Trophoblast cell (in vitro differentiated cells and primary cell): ENCODE data around the gene HMCN2.

Experiments used
- DNase-seq, 2 donors: peaks; one replicate each; pipeline ENCODE4 v3.0.0-alpha.2; 2016
- H2AFZ ChIP-seq: 2 replicates; pipeline ENCODE4 v1.6.1; 2013; ENCODE audit warnings: low read length, moderate library complexity, mild to moderate bottlenecking; ENCODE audit not compliant: insufficient read depth, poor library complexity
- H2AK5ac ChIP-seq: 2 replicates; pipeline ENCODE4 v1.6.1; 2013; ENCODE audit warnings: mild to moderate bottlenecking, low read length
- H2BK120ac ChIP-seq: 2 replicates; pipeline ENCODE4 v1.6.1; 2013; ENCODE audit warnings: low read length, mild to moderate bottlenecking, moderate library complexity; ENCODE audit not compliant: insufficient read depth, poor library complexity
- H2BK12ac ChIP-seq: 2 replicates; pipeline ENCODE4 v1.6.1; 2013; ENCODE audit warnings: mild to moderate bottlenecking, low read length, moderate library complexity
- H2BK5ac ChIP-seq: 2 replicates; pipeline ENCODE4 v1.6.1; 2013; ENCODE audit warnings: low read length, low read depth, moderate library complexity, mild to moderate bottlenecking; ENCODE audit not compliant: poor library complexity
- H3K14ac ChIP-seq: 2 replicates; pipeline ENCODE4 v1.6.1; 2013; ENCODE audit warnings: mild to moderate bottlenecking, low read length
- H3K18ac ChIP-seq: 2 replicates; pipeline ENCODE4 v1.6.1; 2013; ENCODE audit warnings: mild to moderate bottlenecking, low read length
- H3K23ac ChIP-seq: 2 replicates; pipeline ENCODE4 v1.6.1; 2013; ENCODE audit warnings: low read length
- H3K27ac ChIP-seq: 2 replicates; pipeline ENCODE4 v1.5.1; 2013; ENCODE audit warnings: low read depth, mild to moderate bottlenecking, inconsistent platforms, low read length, moderate library complexity
- H3K27me3 ChIP-seq: 2 replicates; pipeline ENCODE4 v1.6.1; 2013; ENCODE audit warnings: inconsistent platforms, mild to moderate bottlenecking, low read length, moderate library complexity; ENCODE audit not compliant: insufficient read depth
- H3K36me3 ChIP-seq, 2 experiments: 1 replicate in 1 of 2; 2 replicates in 1 of 2; pipeline ENCODE4 v1.6.1; 2013; ENCODE audit warnings: low read length in 2 of 2, mild to moderate bottlenecking in 2 of 2, moderate library complexity in 1 of 2; ENCODE audit not compliant: insufficient read depth in 2 of 2, control insufficient read depth in 1 of 2
- H3K4ac ChIP-seq: 2 replicates; pipeline ENCODE4 v1.6.1; 2013; ENCODE audit warnings: low read depth, mild to moderate bottlenecking, low read length, moderate library complexity
- H3K4me1 ChIP-seq, 2 experiments: 1 replicate in 1 of 2; 2 replicates in 1 of 2; pipeline ENCODE4 v1.6.1; 2013; ENCODE audit warnings: low read length in 2 of 2, mild to moderate bottlenecking in 2 of 2, moderate library complexity in 1 of 2; ENCODE audit not compliant: insufficient read depth in 2 of 2, control insufficient read depth in 1 of 2
- H3K4me2 ChIP-seq: 2 replicates; pipeline ENCODE4 v1.6.1; 2013; ENCODE audit warnings: inconsistent platforms, mild to moderate bottlenecking, low read length, moderate library complexity
- H3K4me3 ChIP-seq: 2 replicates; pipeline ENCODE4 v1.5.1; 2013; ENCODE audit warnings: mild to moderate bottlenecking, low read depth, low read length, inconsistent platforms
- H3K79me1 ChIP-seq: one replicate; pipeline ENCODE4 v1.6.1; 2013; ENCODE audit warnings: low read length
- H3K79me2 ChIP-seq: 2 replicates; pipeline ENCODE4 v1.6.1; 2013; ENCODE audit warnings: low read length, mild to moderate bottlenecking; ENCODE audit not compliant: control insufficient read depth, insufficient read depth, poor library complexity
- H3K9ac ChIP-seq: 2 replicates; pipeline ENCODE4 v1.6.1; 2013; ENCODE audit warnings: mild to moderate bottlenecking, low read length
- H3K9me3 ChIP-seq: 2 replicates; pipeline ENCODE4 v1.6.1; 2013; ENCODE audit warnings: low read depth, mild to moderate bottlenecking, control low read depth, inconsistent platforms, low read length; ENCODE audit not compliant: insufficient read depth
- H4K12ac ChIP-seq: 2 replicates; pipeline ENCODE4 v1.6.1; 2013; ENCODE audit warnings: low read depth, mild to moderate bottlenecking, low read length, moderate library complexity
- H4K8ac ChIP-seq: 2 replicates; pipeline ENCODE4 v1.6.1; 2013; ENCODE audit warnings: low read depth, mild to moderate bottlenecking, low read length, moderate library complexity
- H4K91ac ChIP-seq: one replicate; pipeline ENCODE4 v1.6.1; 2013; ENCODE audit warnings: low read depth, mild to moderate bottlenecking, low read length, moderate library complexity
- whole genome bisulfite sequencing: extraction: QIAGEN DNeasy Blood & Tissue Kit; methylation state at CpG from one replicate; pipeline ENCODE4 v1.1.7; 2013; ENCODE audit warnings: missing lambda C conversion rate; ENCODE audit not compliant: insufficient read length, insufficient coverage; ENCODE audit errors: extremely low coverage; 5-methylcytosine and 5-hydroxymethylcytosine counted together

Gene HMCN2

GRCh38 chr9:130243015-130243881, 22.3 kb upstream of the HMCN2 start:
- peak overlapping the region; percentile 15 for H2AK5ac ChIP-seq

DNA sequence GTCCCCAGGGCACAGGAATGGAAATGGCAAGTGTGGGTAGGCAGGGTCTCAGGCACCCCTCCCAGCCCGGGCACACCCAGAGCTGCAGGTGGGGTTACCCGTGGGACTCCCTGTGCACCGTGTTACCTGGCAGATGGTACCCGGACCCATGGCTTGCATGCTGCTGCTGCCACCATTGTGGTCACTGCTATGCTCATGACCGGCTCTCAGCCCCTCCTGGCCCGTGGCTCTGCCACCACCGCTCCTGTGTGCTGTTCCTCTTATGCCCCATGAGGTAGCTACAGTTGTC, 21.7 kb upstream of the HMCN2 start:
- Histone ChIP-seq H3K27ac (no peak overlapping the region), H3K4me1 (peaks cover 0 to 2% of the 10 kb centered on the region in 2 experiments), H3K4me2 (no peak overlapping the region), H3K23ac (no peak overlapping the region), H2BK120ac (no peak overlapping the region), H3K27me3 (no peaks in the 10 kb centered on the region), H2AFZ (no peak overlapping the region), H2AK5ac (no peak overlapping the region), H2BK12ac (no peak overlapping the region), H3K9ac (no peak overlapping the region), H3K4ac (no peak overlapping the region), H3K18ac (no peak overlapping the region), H3K4me3 (no peak overlapping the region), H3K14ac (no peak overlapping the region), H3K79me1 (no peaks in the 10 kb centered on the region), H3K9me3 (no peaks in the 10 kb centered on the region), H3K79me2 (no peaks in the 10 kb centered on the region), H4K91ac (no peak overlapping the region), H3K36me3 (no peaks in the 10 kb centered on the region), H2BK5ac (no peak overlapping the region), H4K12ac (no peak overlapping the region), H4K8ac (no peak overlapping the region)
- WGBS, result no CpG with 5 or more reads among the region's 7 CpGs
- no peak for DNase-seq

More at GRCh38 chr9:130243015-130243881, 22.3 kb upstream of the HMCN2 start:
- no peak overlapping the region for H3K4me3 ChIP-seq
- no peak overlapping the region for H3K9ac ChIP-seq
- H3K23ac ChIP-seq, result no peak overlapping the region
- no peak overlapping the region for H2BK120ac ChIP-seq
- H2AFZ ChIP-seq, result no peak overlapping the region
- no peak overlapping the region for H2BK5ac ChIP-seq
- H4K91ac ChIP-seq, result no peak overlapping the region
- no peaks in the 10 kb centered on the region for H3K79me1 ChIP-seq
- no peak overlapping the region for H3K27ac ChIP-seq
- no CpG with 5 or more reads among the region's 35 CpGs for WGBS
- H3K79me2 ChIP-seq, result no peaks in the 10 kb centered on the region
- H3K4ac ChIP-seq, result no peak overlapping the region
- no peak overlapping the region for H4K8ac ChIP-seq
- H4K12ac ChIP-seq, result no peak overlapping the region
- peak overlapping the region; percentile 25 for H3K18ac ChIP-seq
- H3K9me3 ChIP-seq, result no peaks in the 10 kb centered on the region
- H3K4me1 ChIP-seq, result peaks cover 0 to 2% of the 10 kb centered on the region in 2 experiments
- H3K36me3 ChIP-seq, result peaks cover 0 to 3% of the 10 kb centered on the region in 2 experiments
- H2BK12ac ChIP-seq, result no peak overlapping the region
- no peaks in the 10 kb centered on the region for H3K27me3 ChIP-seq
- H3K14ac ChIP-seq, result no peak overlapping the region
- peak; percentile 64 to 90 for DNase-seq
- peak overlapping the region; percentile 44 for H3K4me2 ChIP-seq

DNA sequence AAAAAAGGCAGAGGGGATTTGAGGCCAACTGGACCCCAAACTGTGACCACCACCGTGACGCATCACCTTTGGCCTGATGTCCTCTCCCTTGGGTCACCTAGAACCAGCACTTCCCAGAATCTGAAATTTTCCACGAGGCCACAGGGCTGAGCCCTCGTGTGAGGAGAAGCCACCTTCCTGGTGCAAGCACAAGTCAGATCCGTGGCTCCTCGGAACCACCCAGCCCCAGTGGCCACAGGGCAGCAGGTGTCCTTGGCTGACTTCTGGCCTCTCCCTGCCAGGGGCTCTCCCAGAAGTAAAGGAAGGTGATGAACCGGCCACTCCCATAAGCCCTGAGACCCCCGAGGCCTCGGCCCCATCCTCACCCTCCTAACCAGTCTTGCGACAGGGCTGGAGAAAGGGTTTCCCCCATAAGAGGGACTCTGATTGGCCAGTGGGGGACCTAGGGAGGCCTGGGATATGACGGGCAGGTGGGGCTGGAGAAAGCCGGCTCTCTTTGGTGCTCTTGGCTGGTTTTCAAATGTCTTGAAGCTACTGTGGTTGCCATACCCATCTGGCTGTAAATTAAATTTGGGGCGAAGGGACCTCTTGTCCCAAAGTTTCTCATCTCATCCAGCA, 20.9 kb upstream of the HMCN2 start:
- H2AFZ ChIP-seq, result no peak overlapping the region
- H2BK5ac ChIP-seq, result no peak overlapping the region
- H3K27me3 ChIP-seq, result no peaks in the 10 kb centered on the region
- no peak overlapping the region for H2BK12ac ChIP-seq
- no peak overlapping the region for H3K27ac ChIP-seq
- no peak overlapping the region for H4K8ac ChIP-seq
- H3K36me3 ChIP-seq, result no peaks in the 10 kb centered on the region
- H3K9me3 ChIP-seq, result no peaks in the 10 kb centered on the region
- no peak overlapping the region for H3K4me3 ChIP-seq
- H3K4me2 ChIP-seq, result no peak overlapping the region
- no peak overlapping the region for H4K12ac ChIP-seq
- no peak overlapping the region for H3K9ac ChIP-seq
- no peak overlapping the region for H3K4ac ChIP-seq
- DNase-seq, result no peak
- no peak overlapping the region for H2AK5ac ChIP-seq
- no peaks in the 10 kb centered on the region for H3K79me2 ChIP-seq
- no peak overlapping the region for H3K18ac ChIP-seq
- no peak overlapping the region for H4K91ac ChIP-seq
- peaks cover 0 to 2% of the 10 kb centered on the region in 2 experiments for H3K4me1 ChIP-seq
- H3K14ac ChIP-seq, result no peak overlapping the region
- H3K23ac ChIP-seq, result no peak overlapping the region
- no peaks in the 10 kb centered on the region for H3K79me1 ChIP-seq
- no peak overlapping the region for H2BK120ac ChIP-seq
- no CpG with 5 or more reads among the region's 13 CpGs for WGBS

GRCh38 chr9:130245474-130245873, 20.1 kb upstream of the HMCN2 start:
- Histone ChIP-seq H3K18ac (no peak overlapping the region), H2AK5ac (no peak overlapping the region), H3K14ac (no peak overlapping the region), H3K79me2 (no peaks in the 10 kb centered on the region), H3K9me3 (no peaks in the 10 kb centered on the region), H2AFZ (no peak overlapping the region), H3K36me3 (no peaks in the 10 kb centered on the region), H3K79me1 (no peaks in the 10 kb centered on the region), H3K4me1 (peaks cover 0 to 2% of the 10 kb centered on the region in 2 experiments), H3K23ac (no peak overlapping the region), H2BK120ac (no peak overlapping the region), H3K27me3 (no peaks in the 10 kb centered on the region), H4K12ac (no peak overlapping the region), H3K4me3 (no peak overlapping the region), H4K8ac (no peak overlapping the region), H3K4me2 (no peak overlapping the region), H2BK12ac (no peak overlapping the region), H3K27ac (no peak overlapping the region), H2BK5ac (no peak overlapping the region), H4K91ac (no peak overlapping the region), H3K9ac (no peak overlapping the region), H3K4ac (no peak overlapping the region)
- WGBS, result no CpG with 5 or more reads among the region's 11 CpGs
- DNase-seq, result no peak
